ENCODE measurements around the gene UTF1. TPM values are rescaled to one million over a fixed set of nuclear protein-coding genes. Genes with fewer than 3 reads are reported as not detected.

Gene UTF1
- total RNA-seq, 2 experiments from 2014 or later, result not detected

DNA sequence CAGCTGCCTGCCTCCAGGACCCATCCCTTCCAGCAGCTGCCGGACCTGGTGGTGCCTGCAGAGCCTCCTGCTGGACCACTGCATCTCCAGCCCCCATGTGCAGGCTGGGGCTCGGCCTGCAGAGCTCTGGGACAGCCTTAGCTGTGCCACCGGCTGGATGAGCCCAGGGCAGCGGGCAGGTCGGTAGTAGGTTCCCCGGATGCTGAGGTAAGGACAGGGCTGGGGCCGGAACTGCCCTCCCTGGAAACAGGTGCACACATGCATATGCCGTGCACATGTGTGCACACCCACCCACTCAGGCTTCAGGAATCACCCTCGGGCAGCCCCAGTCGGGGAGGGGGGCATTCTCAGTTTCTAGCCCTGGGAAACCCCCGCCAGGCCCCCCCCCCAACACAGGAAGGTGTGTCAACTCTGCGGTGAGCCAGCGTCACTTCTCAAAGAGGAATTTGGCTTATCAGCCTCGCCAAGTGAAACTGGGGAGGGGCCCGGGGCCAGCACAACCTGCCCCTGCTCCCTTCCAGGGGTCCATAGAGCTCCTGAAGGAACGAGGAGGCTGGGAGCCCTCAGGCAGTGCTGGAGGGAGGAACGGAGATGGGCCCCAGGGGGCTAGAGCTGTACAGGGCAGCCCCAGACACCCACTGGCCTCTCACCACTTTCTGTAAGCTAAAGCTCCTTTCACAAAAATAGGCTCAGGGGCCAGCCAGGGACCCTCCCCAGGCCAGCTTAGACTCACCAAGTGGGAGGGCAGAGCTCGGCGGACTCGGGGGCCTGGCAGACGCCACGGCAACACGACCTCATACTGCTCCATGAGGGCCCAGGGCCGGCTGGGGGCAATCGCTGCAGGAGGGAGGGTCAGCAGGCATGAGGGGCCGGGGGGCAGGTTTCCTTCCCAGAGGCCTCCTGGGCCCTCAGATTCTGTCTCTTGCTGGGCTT lies 45.0 kb downstream of the UTF1 start:
- Mint-ChIP-seq H3K36me3 (ENCODE audit: low read depth) (peaks cover 11% of the 10 kb centered on the region), H3K4me1 (peaks cover 36% of the 10 kb centered on the region), H3K27me3 (no peaks in the 10 kb centered on the region), H3K27ac (peak overlapping the region; percentile 90), H3K4me3 (peak overlapping the region; percentile 87), H3K9me3 (no peaks in the 10 kb centered on the region)
- ChIA-PET CTCF (interaction anchor here (0.8 to 3.3 kb wide), 5 partner anchors 8 to 32 kb away, joined by 3 to 18 read pairs (median 6); no protein-coding TSS in a partner anchor), POLR2A (interaction anchor here (0.5 kb wide), 1 partner anchor 16 kb away, joined by 3 read pairs; no protein-coding TSS in a partner anchor)
- DNase-seq, result peak; percentile 81

DNA sequence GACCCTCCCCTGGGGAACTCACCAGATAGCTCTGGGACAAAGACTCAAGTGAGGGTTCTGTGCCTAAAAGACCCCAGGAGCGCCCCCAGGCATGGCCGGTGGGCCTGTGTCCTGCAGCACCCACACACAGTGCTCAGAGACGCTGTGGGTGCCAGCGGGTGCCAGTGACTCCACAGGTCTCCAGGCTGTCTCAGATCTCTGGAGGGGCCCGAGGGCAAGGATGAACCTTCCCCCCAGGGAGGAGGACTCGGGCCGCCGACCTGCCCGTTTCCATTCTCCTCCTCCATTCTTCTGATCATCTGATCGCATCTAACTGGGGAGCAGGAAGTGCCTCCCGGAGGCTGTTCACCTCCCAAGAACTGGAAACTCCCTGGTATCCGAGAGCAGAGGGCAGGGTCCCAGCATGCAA lies 45.7 kb downstream of the UTF1 start:
- Mint-ChIP-seq H3K9me3 (no peaks in the 10 kb centered on the region), H3K36me3 (ENCODE audit: low read depth) (peaks cover 13% of the 10 kb centered on the region), H3K27ac (peak overlapping the region; percentile 90), H3K4me1 (peaks cover 36% of the 10 kb centered on the region), H3K4me3 (peak overlapping the region; percentile 87), H3K27me3 (no peaks in the 10 kb centered on the region)
- POLR2A ChIA-PET, result interaction anchor here (0.5 kb wide), 1 partner anchor 17 kb away, joined by 3 read pairs; no protein-coding TSS in a partner anchor
- peak; percentile 47 for DNase-seq
- CTCF ChIA-PET, result interaction anchor here (1.3 to 3.3 kb wide), 5 partner anchors 9 to 32 kb away, joined by 3 to 18 read pairs (median 9); no protein-coding TSS in a partner anchor

DNA sequence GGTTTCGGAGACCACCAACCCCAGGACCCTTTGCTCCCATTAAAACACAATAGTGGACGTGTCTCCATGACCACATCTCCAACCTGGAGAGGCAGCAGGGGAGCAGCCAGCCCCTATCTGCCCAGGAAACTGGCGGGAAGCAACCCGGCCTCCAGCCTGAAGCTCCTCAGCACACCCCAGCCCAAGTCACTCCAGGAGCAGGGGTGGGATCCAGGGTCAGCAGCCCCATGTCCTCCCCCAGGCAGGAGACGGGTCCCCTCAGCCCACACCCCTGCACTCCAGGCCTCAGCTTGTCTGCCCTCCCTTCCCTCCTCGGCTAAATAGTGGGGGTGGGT lies 46.0 kb downstream of the UTF1 start:
- H3K27ac Mint-ChIP-seq, result peak overlapping the region; percentile 90
- no peaks in the 10 kb centered on the region for H3K9me3 Mint-ChIP-seq
- POLR2A ChIA-PET, result no interaction called here
- peaks cover 36% of the 10 kb centered on the region for H3K4me1 Mint-ChIP-seq
- peaks cover 13% of the 10 kb centered on the region for H3K36me3 Mint-ChIP-seq (ENCODE audit: low read depth)
- H3K4me3 Mint-ChIP-seq, result peak overlapping the region; percentile 87
- H3K27me3 Mint-ChIP-seq, result no peaks in the 10 kb centered on the region
- CTCF ChIA-PET, result interaction anchor here (1.3 to 3.3 kb wide), 5 partner anchors 9 to 31 kb away, joined by 3 to 18 read pairs (median 9); no protein-coding TSS in a partner anchor
- DNase-seq, result no peak

DNA sequence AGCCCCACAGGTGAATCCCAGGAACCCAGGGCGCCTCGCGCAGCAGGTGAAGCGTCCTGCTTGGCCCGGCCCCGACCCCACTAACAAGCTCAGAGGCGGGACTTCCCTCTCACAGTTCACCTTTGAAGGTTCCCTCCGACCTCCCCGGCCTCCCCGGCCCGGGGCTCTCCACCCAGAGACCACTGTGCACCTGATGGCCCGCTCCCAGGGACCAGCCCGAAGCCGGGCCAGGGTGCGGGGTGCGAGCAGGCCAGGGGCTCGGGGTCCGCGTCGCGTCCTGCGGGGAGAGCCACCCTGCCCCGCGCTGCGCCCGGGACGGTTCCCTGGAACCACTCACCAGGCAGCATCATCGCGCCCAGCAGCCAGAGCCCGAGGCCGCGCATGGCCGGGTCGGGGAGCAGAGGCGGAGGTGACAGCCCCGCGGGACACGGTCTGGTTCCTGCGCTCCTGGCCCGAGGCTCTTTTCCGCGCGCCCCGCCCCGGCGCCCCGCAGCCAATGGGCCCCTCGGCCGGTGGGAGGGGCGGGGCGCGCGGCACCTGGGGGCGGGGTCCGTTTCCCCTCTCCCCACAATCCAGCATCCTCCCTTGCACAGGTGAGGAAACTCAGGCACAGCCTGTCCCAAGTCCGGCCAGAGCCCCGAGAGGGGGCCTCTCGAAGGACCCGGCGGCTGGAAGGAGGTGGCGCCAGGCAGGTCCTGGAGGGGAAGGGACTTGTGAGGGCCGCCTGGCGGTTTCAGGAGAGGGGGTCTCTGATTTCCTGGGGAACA lies 46.6 kb downstream of the UTF1 start, which contains the start of gene ADAM8:
TSS of gene ADAM8 (minus strand) at position 434 of the 767 bp plus-strand sequence. CDS start at position 383, 51 bp downstream.
- no peaks in the 10 kb centered on the region for H3K9me3 Mint-ChIP-seq
- peaks cover 36% of the 10 kb centered on the region for H3K4me1 Mint-ChIP-seq
- DNase-seq, result peak; percentile 72
- POLR2A ChIA-PET, result no interaction called here
- CTCF ChIA-PET, result interaction anchor here (1.5 to 3.3 kb wide), 4 partner anchors 10 to 31 kb away, joined by 6 to 18 read pairs (median 10); no protein-coding TSS in a partner anchor
- H3K27me3 Mint-ChIP-seq, result no peaks in the 10 kb centered on the region
- peak within 1 kb of the TSS; percentile 87 for H3K4me3 Mint-ChIP-seq
- H3K36me3 Mint-ChIP-seq (ENCODE audit: low read depth), result peaks cover 13% of the 10 kb centered on the region
- H3K27ac Mint-ChIP-seq, result peak within 1 kb of the TSS; percentile 96

DNA sequence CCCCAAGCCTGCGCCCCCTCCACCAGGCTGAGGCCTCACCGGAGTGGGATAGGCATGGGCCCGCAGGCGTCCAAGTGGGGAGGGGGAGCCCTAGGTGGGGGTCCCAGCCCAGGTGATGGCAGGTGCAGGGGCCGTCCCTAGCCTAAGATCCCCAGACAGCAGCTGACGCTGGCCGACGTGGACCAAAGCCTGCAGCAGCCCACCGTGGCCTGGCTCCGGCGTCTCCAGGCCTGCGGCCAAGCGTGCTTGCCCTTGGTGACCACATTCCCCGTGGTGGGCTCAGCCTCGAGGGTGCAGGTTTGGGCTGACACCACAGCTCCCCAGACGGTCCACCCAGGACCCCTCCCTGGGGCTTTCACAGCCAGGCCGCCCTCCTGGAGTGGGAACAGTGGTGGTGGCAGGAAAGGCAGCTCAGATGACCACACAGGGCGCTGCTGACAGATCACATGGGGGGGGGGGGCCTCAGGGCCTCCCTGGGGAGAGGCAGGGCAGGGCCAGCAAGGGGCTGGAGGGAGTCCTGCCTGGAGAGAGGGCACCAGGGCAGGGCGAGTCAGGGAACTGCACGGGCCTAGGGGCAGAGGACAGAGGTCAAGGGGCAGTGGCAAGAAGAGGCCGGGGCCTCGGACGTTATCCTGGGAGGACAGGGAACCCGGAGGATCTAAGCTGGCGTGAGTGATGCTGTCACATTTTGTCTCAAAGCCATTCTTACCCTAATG lies 47.4 kb downstream of the UTF1 start:
- POLR2A ChIA-PET, result interaction anchor here (1.0 kb wide), 1 partner anchor 18 kb away, joined by 4 read pairs; no protein-coding TSS in a partner anchor
- Mint-ChIP-seq H3K36me3 (ENCODE audit: low read depth) (peaks cover 17% of the 10 kb centered on the region), H3K4me1 (peaks cover 35% of the 10 kb centered on the region), H3K4me3 (peak overlapping the region; percentile 87), H3K9me3 (no peaks in the 10 kb centered on the region), H3K27me3 (no peaks in the 10 kb centered on the region), H3K27ac (peak overlapping the region; percentile 96)
- CTCF ChIA-PET, result interaction anchor here (2.7 to 2.9 kb wide), 2 partner anchors 18 to 30 kb away, joined by 11 to 14 read pairs; no protein-coding TSS in a partner anchor
- no peak for DNase-seq

DNA sequence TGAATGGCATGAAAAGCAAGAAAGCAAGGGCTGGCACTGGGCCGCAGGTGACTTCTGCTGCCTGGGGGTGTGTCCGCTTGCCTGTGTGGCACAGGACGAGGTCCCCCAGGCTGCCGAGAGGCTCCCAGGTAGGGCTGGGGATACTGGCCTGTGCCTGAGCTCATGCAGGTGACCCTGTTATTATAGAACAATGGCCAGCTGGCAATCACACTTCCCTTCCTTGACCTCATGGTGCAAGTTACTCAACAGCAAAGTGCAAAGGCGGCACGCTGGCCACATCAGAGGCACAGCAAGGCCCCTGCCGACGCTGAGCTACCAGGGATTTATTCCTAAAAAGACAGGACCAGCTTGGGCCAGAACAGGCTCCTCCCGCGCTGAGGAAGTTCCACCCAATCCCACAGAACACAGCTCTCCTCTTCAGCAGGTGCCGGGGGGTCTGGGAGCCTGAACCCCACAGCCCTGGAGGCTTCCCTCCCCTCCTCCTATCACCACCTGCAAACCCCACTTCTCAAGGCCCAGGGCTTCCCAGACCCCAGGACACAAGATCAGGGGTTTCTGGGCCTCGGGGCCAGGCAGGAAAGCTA lies 48.1 kb downstream of the UTF1 start:
- H3K4me1 Mint-ChIP-seq, result peaks cover 35% of the 10 kb centered on the region
- no peaks in the 10 kb centered on the region for H3K9me3 Mint-ChIP-seq
- H3K4me3 Mint-ChIP-seq, result peak overlapping the region; percentile 75
- H3K27me3 Mint-ChIP-seq, result no peaks in the 10 kb centered on the region
- no peak for DNase-seq
- ChIA-PET CTCF (interaction anchor here (0.7 to 2.9 kb wide), 4 partner anchors 19 to 52 kb away, joined by 3 to 14 read pairs (median 8); no protein-coding TSS in a partner anchor), POLR2A (interaction anchor here (1.0 kb wide), 1 partner anchor 19 kb away, joined by 4 read pairs; no protein-coding TSS in a partner anchor)
- H3K36me3 Mint-ChIP-seq (ENCODE audit: low read depth), result peaks cover 19% of the 10 kb centered on the region
- peak overlapping the region; percentile 96 for H3K27ac Mint-ChIP-seq

DNA sequence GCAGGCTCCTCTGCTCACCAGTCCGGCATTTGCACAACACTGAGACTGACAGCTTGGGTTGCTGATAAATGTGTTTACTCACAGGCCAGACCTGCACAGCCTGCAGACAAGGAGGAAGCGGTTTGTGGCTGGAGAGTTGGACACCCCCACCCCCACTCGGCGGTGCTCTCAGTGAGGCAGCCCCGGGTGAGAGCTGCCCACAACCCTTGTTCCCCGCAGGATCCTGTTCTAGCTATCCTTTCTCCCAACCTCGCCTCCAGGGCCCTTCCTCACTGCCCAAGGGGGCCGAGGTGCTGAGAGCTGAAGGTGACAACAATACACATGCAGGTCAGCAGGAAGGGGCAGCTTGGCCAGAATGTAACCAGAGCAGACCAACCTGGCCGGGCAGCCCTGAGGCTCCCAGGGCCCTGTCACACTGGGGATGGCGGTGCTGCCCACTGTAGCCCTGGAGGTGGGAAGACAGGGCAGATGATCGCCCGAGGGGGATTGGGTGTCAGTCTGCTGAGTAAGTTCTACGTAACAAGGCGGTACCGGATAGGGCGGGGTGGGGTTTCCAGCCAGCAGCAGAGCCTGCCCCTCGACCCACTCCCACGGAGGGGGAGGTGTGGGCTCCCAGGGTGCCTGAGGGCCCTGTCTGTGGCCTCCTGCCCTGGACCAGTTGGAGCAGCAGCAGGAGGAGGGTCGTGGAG lies 48.7 kb downstream of the UTF1 start:
- ChIA-PET POLR2A (interaction anchor here (1.0 kb wide), 1 partner anchor 20 kb away, joined by 4 read pairs; no protein-coding TSS in a partner anchor), CTCF (interaction anchor here (0.7 to 2.9 kb wide), 5 partner anchors 8 to 51 kb away, joined by 3 to 14 read pairs (median 4); no protein-coding TSS in a partner anchor)
- Mint-ChIP-seq H3K4me1 (peaks cover 35% of the 10 kb centered on the region), H3K27ac (peak overlapping the region; percentile 96), H3K4me3 (peak overlapping the region; percentile 75), H3K9me3 (no peaks in the 10 kb centered on the region), H3K36me3 (ENCODE audit: low read depth) (peaks cover 21% of the 10 kb centered on the region), H3K27me3 (no peaks in the 10 kb centered on the region)
- DNase-seq, result peak; percentile 64

DNA sequence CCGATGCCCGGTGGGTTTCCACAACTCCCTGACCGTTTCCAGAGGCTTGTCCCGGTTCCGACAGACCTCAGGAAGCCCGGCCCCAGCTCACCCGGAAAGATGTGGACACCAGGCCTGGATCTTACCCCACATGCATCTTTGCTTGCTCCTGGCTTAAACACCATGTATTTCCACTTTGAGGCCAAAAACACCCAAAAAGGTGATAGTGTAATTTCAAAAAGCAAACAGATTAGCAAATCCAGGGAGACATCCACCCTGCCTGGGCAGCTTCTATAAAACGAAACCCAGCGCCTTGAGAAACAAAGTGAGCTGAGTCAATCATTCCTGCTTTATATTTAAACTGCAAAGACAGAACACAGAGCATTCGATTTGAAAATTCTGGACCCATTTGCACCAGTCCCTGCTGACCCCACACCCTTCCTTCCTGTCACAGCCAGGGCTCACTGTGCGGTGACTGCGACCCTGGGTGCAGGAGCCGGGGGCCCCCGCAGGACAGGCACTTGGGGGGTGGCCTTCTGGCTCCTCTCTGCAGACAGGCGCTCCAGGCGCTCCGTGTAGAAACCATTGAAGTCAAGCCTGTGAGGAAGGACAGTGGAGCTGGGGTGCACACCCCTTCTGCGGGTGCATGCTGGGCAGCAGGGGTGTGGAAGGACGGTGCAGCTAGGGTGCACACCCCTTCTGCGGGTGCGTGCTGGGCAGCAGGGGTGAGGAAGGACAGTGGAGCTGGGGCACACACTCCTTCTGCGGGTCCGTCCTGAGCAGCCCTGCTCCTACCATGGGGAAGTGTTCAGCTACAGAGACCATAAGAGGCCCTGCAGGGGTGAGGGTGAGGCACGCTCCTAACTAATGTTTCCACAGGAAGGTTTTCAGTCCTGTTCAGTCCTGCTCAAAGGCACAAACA lies 49.6 kb downstream of the UTF1 start:
- peak overlapping the region; percentile 50 for H3K27ac Mint-ChIP-seq
- H3K9me3 Mint-ChIP-seq, result no peaks in the 10 kb centered on the region
- peaks cover 23% of the 10 kb centered on the region for H3K36me3 Mint-ChIP-seq (ENCODE audit: low read depth)
- peaks cover 34% of the 10 kb centered on the region for H3K4me1 Mint-ChIP-seq
- H3K4me3 Mint-ChIP-seq, result no peak overlapping the region
- CTCF ChIA-PET, result interaction anchor here (1.4 to 2.9 kb wide), 4 partner anchors 9 to 28 kb away, joined by 3 to 14 read pairs (median 3); no protein-coding TSS in a partner anchor
- POLR2A ChIA-PET, result no interaction called here
- no peak for DNase-seq
- no peaks in the 10 kb centered on the region for H3K27me3 Mint-ChIP-seq

DNA sequence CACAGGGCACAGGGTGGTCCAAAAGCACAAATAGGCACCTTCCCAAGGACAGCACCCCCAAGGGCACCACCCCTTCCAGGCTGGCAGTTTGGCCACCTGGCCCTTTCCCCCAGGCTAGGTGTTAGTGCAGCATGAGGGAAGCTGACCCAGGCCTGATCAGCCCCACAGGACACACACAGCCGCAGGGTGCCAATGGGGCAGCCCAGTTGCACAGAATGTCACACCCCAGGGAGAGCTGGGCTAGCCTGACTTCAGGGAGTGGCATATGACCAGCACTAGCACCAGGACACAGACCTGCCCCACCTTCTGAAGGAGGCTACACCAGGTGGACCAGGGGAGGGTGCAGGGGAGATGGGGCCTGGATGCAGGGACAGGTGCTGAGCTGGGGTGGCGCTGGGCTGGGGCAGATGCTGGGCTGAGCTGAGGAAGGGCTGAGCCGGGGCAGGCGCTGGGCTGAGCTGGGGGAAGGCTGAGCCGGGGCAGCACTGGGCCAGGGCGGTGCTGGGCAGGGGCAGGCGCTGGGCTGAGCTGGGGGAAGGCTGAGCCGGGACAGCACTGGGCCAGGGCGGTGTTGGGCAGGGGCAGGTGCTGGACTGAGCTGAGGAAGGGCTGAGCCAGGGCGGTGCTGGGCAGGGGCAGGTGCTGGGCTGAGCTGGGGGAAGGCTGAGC lies 50.5 kb downstream of the UTF1 start:
- CTCF ChIA-PET, result interaction anchor here (0.6 to 2.9 kb wide), 5 partner anchors 10 to 27 kb away, joined by 3 to 14 read pairs (median 3); no protein-coding TSS in a partner anchor
- DNase-seq, result no peak
- POLR2A ChIA-PET, result no interaction called here
- Mint-ChIP-seq H3K4me1 (peaks cover 30% of the 10 kb centered on the region), H3K36me3 (ENCODE audit: low read depth) (peaks cover 29% of the 10 kb centered on the region), H3K4me3 (no peak overlapping the region), H3K27ac (peak overlapping the region; percentile 13), H3K9me3 (no peaks in the 10 kb centered on the region), H3K27me3 (no peaks in the 10 kb centered on the region)

DNA sequence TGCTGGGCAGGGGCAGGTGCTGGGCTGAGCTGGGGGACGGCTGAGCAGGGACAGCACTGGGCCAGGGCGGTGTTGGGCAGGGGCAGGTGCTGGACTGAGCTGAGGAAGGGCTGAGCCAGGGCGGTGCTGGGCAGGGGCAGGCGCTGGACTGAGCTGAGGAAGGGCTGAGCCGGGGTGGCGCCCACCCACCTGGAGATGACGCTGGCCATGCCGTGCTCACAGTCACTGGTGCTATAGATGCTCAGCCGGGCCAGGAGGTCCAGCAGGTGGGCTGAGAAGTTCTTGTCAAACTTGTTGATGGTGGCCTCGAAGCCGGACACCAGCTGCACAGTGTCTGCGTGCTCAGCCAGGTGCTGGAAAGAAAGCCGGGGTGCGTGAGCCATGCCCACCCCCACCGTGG lies 51.1 kb downstream of the UTF1 start:
- Mint-ChIP-seq H3K27ac (no peak overlapping the region), H3K4me3 (no peak overlapping the region), H3K9me3 (no peaks in the 10 kb centered on the region), H3K36me3 (ENCODE audit: low read depth) (peaks cover 32% of the 10 kb centered on the region), H3K4me1 (peaks cover 27% of the 10 kb centered on the region), H3K27me3 (no peaks in the 10 kb centered on the region)
- CTCF ChIA-PET, result interaction anchor here (0.6 to 1.2 kb wide), 2 partner anchors 12 to 19 kb away, joined by 3 to 4 read pairs; no protein-coding TSS in a partner anchor
- POLR2A ChIA-PET, result no interaction called here
- DNase-seq, result no peak

Data from activated CD4-positive, alpha-beta T cell treated with anti-CD3 and anti-CD28 coated beads, Interleukin-2, amount 10 ng/mL, durations not matched to agents 7 days and 5 days (primary cell).